Measurements from ENCODE around the gene AGAP1.

DNA sequence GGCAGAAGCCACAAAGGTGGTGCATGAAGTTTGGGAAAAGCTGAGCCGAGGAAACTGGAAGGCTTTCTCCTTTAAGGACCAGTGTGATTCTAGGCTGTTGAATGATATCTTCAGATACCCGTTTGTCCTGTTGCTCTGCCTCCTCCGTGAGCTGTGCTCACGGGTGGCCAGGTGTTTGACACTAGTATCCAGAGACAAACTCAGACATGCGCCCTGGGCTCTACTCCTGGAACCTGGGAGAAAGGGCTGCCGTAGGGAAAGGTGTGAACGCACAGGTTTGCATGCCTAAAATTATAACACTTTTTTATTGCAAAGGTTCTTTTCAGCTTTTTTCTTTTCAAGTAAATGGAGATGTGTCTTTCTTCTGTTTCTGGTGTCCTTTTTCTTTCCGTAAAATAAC lies 81.6 kb downstream of the AGAP1 start:
- TF ChIP-seq, protein P1, sequence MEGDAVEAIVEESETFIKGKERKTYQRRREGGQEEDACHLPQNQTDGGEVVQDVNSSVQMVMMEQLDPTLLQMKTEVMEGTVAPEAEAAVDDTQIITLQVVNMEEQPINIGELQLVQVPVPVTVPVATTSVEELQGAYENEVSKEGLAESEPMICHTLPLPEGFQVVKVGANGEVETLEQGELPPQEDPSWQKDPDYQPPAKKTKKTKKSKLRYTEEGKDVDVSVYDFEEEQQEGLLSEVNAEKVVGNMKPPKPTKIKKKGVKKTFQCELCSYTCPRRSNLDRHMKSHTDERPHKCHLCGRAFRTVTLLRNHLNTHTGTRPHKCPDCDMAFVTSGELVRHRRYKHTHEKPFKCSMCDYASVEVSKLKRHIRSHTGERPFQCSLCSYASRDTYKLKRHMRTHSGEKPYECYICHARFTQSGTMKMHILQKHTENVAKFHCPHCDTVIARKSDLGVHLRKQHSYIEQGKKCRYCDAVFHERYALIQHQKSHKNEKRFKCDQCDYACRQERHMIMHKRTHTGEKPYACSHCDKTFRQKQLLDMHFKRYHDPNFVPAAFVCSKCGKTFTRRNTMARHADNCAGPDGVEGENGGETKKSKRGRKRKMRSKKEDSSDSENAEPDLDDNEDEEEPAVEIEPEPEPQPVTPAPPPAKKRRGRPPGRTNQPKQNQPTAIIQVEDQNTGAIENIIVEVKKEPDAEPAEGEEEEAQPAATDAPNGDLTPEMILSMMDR (IDR thresholded peaks at IDR 0.05) = no peak
- TF ChIP-seq POLR2A (IDR thresholded peaks at IDR 0.05) = no peak

Measured in uterus (tissue), 2 donors.